Skin epidermis (tissue), 12 donors: ENCODE results near the gene ADGB.
"Not testable (repeated sequence)": the region's sequence is repeated elsewhere in the genome, so short reads cannot be mapped to it uniquely, and the experiment has no call there.

Source experiments
- H3K27ac ChIP-seq, 21 experiments: fragments of 200-600 bp; sonication (generic) in 11 of 21; one replicate each; pipeline ENCODE4 v1.5.0; 2020; ENCODE audit warnings: mild to moderate bottlenecking in 3 of 21, inconsistent platforms in 2 of 21, moderate library complexity in 2 of 21
- H3K4me3 ChIP-seq, 7 experiments: fragments of 200-600 bp; sonication (generic) in 2 of 7; one replicate each; pipeline ENCODE4 v1.5.0; 2020; ENCODE audit warnings: inconsistent platforms in 2 of 7, mild to moderate bottlenecking in 2 of 7, moderate library complexity in 1 of 7

Gene ADGB

DNA sequence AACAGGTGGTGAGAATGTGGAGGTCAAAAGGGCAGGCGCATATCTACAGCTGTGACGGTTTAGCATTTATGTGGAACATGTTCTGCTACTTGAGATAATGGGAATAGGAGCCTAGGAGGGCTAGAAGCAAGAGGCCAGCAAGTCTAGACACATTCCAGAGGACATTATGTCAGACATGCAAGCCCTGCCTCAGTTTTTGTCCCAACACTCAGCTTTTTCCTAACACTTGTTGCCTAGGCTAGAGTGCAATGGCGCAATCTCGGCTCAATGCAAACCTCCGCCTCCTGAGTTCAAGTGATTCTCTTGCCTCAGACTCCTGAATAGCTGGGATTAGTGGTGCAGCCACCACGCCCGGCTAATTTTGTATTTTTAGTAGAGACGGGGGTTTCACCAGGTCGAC, 210.2 kb downstream of the ADGB start:
- H3K4me3 ChIP-seq, H3K27ac ChIP-seq: not testable (repeated sequence)

DNA sequence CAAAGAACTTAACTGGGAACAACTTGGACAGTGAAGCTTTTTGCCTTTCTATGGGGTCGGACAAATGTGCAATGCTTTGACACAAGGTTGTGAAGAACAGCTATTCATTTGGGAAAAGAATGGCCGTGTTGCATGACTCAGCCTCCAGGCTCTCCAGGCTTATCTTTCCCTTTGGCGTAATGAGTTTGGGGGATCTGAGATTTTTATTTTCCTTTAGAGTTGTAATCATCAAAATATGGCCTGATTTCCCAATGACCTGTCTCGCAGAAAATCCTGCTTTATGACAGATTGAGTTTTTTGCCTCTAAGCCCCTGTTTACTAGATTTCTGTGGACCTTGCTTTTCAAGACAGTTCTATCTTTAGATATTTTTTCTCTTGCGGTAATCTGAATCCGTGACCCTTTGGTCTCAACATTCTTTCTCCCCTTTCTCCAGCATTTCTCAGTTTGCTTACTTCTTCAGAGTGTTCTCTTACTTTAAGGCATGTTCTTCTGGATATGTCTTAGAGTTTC, 214.1 kb downstream of the ADGB start:
- not testable (repeated sequence) for H3K27ac ChIP-seq, H3K4me3 ChIP-seq

GRCh38 chr6:146813554-146813953, 214.8 kb downstream of the ADGB start:
- Histone ChIP-seq H3K27ac (no peak overlapping the region), H3K4me3 (no peak overlapping the region)

- H3K4me3 ChIP-seq = no peak overlapping the region
- no peak overlapping the region for H3K27ac ChIP-seq
These were observed 215.5 kb downstream of the ADGB start for GRCh38 chr6:146814148-146814750.

DNA sequence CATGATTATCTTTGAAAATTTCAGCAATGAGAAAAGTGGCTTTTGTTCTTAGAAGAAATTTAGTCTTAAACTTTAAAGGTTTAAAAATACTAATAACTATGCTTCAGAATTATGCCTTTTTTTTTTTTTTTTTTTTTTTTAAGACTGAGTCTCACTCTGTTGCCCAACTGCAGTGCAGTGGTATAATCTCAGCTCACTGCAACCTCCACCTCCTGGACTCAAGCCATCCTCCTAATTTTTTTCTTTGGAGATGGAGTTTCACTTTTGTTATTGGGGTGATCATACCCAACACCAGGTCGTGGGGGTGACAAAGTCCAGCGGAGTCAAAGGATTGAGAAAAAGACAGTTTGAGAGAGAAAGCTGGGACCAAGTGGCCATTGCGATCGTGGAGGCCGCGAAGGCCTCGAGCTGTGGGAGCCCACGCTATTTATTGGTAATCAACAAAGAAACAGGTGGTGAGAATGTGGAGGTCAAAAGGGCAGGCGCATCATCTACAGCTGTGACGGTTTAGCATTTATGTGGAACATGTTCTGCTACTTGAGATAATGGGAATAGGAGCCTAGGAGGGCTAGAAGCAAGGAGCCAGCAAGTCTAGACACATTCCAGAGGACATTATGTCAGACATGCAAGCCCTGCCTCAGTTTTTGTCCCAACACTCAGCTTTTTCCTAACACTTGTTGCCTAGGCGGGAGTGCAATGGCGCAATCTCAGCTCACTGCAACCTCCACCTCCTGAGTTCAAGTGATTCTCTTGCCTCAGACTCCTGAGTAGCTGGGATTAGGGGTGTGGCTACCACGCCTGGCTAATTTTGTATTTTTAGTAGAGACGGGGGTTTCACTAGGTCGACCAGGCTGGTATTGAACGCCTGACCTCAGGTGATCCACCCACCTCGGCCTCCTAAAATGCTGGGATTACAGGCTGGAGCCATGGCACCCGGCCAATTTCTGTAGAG, 217.0 kb downstream of the ADGB start:
- H3K4me3 ChIP-seq = not testable (repeated sequence)

DNA sequence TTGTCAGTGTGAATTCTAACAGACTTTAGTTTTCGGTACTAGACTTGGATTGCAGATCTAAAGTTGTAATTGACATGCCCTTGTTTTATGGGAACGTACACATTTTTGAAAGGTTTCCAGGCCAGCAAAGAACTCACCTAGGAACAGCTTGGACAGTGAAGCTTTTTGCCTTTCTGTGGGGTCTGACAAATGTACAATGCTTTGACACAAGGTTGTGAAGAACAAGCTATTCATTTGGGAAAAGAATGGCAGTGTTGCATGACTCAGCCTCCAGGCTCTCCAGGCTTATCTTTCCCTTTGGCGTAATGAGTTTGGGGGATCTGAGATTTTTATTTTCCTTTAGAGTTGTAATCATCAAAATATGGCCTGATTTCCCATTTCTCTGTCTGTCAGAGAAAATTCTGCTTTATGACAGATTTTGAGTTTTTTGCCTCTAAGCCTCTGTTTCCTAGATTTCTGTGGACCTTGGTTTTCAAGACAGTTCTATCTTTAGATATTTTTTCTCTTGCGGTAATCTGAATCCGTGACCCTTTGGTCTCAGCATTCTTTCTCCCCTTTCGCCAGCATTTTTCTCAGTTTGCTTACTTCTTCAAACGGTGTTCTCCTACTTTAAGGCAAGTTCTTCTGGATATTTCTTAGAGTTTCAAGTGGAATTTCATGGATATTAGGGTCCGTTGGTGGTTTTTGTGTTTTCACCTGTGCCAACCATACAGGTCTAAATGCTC, 221.0 kb downstream of the ADGB start:
- Histone ChIP-seq H3K4me3 (no peak overlapping the region), H3K27ac (no peak overlapping the region)

More for the DNA sequence above, 217.0 kb downstream of the ADGB start:
- not testable (repeated sequence) for H3K27ac ChIP-seq

- no peak overlapping the region for H3K4me3 ChIP-seq
- no peak overlapping the region for H3K27ac ChIP-seq
These were observed 228.6 kb downstream of the ADGB start for GRCh38 chr6:146827216-146827928.

DNA sequence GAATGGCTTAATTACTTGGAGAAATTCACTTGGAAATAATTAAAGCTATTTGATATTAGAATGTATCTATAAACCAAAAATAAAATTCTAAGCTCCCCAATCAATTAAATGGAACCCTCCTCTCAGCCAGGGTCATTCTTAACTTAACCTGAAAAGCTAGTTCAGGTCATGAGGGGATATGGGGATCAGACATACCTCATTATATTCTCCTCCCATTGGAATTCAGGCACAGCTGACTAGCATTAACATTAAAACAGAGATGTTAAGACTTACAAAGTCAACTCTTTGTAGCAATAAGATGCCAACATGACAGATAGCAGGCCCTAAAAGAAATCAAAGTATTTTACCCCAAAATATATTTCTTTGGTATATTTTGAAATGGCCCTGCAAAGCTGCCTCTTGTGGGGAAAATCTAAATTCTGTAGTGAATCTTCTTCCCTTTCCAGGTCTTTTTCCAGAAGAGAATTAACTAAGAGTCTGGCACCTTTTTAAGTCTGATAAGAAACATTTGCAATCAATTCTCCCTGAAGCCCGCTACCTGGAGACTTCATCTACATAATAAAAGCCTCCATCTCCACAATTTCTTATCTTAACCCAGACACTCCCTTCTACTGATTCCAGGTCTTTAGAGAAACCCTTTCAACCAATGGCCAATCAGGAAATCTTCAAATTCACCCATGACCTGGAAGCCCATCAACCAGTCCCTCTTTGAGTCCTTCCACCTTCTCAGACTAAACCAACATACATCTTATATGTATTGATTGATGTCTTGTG, 231.2 kb downstream of the ADGB start:
- Histone ChIP-seq H3K4me3 (no peak overlapping the region), H3K27ac (no peak overlapping the region)

GRCh38 chr6:146833157-146833556, 234.4 kb downstream of the ADGB start:
- no peak overlapping the region for H3K4me3 ChIP-seq
- no peak overlapping the region for H3K27ac ChIP-seq

GRCh38 chr6:146840216-146840615, 241.4 kb downstream of the ADGB start:
- H3K27ac ChIP-seq = no peak overlapping the region
- no peak overlapping the region for H3K4me3 ChIP-seq

DNA sequence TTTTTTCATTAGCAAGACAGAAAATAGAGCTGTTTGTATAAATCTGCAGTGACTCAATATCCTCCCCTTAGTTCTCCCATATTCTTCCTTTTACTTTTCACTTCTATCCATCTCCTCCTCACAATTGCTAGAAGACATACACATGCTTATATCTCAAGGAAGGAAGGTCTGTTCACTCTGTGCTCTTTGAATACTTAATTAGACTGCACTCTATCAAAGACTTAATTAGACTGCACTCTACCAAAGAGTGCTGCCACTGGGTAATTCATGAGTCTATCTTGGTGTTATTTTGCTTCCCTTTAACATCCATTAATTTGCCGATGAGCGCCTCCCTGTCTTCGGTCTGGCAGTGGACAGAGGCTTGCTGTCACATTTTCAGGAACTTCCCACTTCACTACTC, 241.9 kb downstream of the ADGB start:
- no peak overlapping the region for H3K27ac ChIP-seq
- no peak overlapping the region for H3K4me3 ChIP-seq

GRCh38 chr6:146847426-146847825, 248.7 kb downstream of the ADGB start:
- H3K27ac ChIP-seq = no peak overlapping the region
- H3K4me3 ChIP-seq = no peak overlapping the region

DNA sequence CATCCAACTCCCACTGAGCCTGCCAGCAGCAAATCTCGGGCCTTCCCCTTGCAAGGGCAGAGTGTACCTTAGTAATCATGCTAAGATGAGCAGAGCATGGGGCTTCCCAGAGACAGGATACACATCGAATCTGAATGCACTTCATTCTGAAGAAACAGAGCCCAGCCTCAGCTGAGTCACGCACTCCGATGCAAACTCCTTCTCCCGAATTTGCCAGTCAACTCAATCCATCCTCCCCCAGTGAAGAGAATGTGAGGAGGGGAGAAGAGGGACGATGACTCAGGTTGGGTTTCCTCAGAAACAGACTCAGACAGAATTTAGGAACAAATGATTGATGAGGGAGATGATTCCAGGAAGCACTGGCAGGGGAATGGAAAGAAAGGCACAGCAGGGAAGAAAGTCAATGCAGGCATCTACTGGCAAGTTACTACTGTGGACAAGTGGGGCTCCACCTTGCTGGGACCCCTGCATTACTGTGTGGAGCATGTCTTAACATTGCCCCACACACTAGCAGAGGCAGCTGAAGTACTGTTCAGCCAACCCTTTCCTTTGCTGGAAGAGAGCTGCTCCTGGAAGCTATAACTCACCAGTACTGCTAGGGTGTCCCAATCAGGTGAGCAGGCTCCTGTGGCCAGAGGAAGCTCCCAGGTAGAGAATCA, 251.6 kb downstream of the ADGB start:
- no peak overlapping the region for H3K4me3 ChIP-seq
- H3K27ac ChIP-seq = no peak overlapping the region

DNA sequence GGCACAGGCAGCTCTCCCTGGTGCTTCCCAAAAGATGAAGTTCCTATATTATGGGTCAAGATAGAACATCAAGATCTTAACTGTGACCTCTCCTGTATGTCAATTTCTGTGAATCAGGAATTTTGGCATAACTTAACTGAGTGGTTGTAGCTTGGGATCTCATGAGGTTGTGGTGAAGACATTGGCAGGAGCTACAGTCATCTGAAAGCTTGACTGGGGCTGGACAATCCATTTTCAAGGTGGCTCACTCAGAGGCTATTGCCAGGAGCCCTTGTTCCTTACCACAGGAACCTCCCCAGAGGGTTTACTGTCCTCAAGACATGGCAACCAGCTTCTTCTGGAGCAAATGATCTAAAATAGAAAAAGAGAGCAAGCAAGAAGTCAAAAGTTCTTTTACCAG, 252.2 kb downstream of the ADGB start:
- Histone ChIP-seq H3K27ac (no peak overlapping the region), H3K4me3 (no peak overlapping the region)

- Histone ChIP-seq H3K27ac (no peak overlapping the region), H3K4me3 (no peak overlapping the region)
These were observed 253.1 kb downstream of the ADGB start for GRCh38 chr6:146851837-146852236.

- not testable (repeated sequence) for H3K4me3 ChIP-seq, H3K27ac ChIP-seq
These were observed 255.9 kb downstream of the ADGB start for GRCh38 chr6:146854521-146855255.

DNA sequence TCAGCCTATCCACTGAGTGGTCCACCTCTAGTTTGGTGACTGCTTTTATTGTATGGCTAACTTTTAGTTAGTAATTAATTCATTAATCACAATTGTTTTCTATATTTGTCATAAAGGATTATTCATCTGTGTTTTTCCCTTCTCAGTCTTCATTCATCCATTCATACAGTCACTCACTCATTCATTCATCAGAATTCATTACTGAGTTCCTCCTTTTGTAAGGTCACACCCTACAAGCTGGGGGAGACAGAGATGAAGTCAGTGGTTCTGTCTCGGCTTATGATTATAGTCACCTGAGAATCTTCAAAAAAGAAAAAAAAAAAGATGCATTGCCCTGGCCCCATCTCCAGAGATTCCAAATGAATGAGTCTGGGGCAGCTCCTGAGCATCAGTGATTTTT, 257.1 kb downstream of the ADGB start:
- no peak overlapping the region for H3K4me3 ChIP-seq
- no peak overlapping the region for H3K27ac ChIP-seq

- no peak overlapping the region for H3K4me3 ChIP-seq
- no peak overlapping the region for H3K27ac ChIP-seq
These were observed 257.5 kb downstream of the ADGB start for GRCh38 chr6:146856296-146856695.
